Ammon's horn (tissue), 1 donor: ENCODE measurements around the gene GAS2L1.

ENCODE experiments used
- DNase-seq: peaks from one replicate; pipeline ENCODE4 v3.0.0-alpha.2; 2016; ENCODE audit warnings: low spot score

GAS2L1 gene

DNA sequence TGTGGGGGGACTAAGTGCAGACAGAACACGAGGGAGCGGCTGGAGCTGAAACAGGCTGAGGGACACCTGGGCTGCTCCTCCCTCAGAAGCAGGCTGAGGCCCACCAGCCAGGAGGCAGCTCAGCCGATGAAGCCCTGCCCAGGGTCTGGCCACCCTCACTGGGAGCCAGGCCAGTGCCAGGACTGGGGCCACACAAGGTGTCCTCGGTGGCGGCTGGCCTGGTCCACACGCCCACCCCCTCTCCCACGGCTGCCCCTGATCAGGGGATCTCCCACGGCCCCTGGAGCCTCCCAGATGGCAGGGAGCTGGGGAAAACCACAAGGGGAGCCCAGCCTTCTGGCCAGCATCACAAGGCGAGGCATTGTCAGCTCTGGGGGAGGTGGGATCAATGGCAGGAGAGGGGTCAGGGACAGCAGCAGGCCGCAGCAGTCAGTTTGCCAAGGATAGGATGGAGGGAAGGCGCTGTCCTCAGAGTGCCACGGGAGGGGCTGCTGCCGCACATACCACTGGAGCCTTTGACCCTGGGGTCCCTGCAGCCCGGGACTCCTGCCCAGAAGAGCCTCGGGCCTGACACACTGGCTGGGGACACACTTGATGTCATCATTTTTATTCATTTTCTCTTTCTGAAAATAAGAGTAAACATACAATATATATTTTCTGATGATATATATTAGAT lies 20.8 kb downstream of the GAS2L1 start:
- no peak for DNase-seq

DNA sequence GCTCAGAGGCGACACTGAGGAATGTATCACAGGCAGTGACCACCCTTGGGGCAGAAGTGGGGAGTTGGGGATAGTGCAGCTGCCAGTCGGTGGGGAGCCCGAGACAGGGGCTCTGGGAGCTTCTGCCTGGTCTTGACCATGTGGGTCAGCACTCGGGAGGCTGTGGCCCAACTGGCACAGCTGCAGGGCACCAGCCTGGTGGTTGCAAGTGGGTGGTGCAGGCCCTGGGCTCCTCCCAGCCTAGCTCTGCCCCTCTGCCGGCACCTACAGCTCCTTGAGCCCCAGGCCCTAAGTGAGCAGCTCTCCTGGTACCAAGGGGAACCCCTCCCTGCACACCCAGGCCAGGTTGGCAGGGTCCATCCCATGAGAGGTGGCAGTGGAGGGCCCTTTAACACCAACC lies 21.6 kb downstream of the GAS2L1 start:
- no peak for DNase-seq

DNA sequence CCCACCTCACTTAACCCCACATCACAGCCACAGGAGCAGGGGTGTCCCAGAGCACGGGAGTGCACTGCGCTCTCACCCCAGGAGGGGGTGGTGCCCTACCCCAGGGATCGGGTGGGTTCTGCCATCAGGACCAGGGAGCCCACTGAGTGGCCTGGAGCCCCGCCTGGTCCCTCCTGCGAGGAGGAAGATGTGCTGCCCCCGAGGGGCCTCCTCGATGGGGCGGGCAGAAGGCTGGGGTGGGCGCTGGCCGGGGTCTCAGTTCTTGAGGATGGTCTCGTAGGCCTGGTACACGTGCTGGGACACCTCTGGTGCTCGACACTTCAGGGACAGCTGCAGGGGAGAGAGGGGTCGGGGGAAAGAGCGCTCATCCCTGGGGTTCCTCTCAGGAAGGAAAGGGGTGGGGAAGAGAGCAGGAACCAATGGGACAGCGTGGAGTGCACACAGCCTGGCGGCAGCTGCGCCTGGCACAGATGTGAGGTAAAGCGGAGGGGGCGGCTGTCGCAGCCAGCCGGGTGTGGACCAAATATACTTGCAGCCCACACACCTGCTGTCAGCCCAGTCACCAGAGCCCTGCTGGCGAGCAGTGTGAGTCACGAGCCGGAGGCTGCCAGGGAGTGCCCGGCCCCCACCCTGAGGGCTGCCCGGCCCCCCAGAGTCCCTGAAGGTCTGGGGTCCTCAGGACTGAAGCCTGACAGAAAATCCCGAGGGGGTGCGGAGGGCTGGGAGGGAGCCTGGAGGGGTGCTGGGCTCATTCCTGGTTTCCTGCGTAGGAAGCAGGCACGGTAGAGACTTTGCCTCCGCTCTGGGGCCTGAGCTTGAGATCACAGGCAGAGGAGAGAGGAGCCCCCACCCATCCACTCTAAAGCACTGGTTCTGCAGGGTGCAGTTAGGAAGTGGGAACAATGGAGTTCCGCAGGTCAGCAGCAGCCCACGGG lies 22.4 kb downstream of the GAS2L1 start:
- no peak for DNase-seq

DNA sequence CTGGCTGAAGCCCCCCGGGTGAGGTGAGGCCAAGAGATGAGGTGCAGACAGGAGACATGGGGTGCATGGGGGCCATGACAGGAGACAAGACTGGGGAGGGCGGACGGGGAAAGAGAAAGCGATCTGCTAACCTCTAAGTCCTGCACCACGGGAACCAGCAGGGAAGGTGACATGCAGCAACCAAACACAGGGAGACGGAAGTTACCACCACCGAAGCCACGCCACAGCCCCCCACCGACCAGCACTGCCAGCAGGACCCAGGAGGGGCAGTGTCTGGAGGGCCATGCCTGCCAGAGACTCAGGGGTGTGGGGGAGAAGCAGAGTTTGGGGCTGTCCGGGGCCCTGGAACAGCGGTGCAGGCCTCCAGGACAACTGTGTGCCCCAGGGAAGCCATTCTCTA lies 23.1 kb downstream of the GAS2L1 start:
- DNase-seq, result no peak

DNA sequence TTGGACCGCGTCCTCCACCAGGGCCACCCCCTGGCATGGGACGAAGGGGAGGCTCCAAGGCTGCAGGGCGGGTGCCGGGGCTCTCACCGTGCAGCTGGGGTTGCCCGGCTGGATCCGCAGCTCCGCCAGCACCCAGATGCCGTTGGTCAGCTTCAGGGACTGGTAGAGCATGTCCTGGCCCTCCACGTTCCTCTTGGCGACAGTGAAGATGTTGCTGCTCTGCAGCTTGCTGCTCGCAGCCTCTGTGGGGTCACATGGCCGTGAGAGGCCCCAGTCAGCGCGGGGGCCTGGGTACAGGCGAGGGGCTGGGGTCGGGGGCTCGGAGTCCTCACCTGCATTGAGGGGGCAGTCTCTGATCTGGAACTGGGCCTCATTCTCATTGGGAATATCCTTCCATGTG lies 23.8 kb downstream of the GAS2L1 start:
- DNase-seq, result no peak

DNA sequence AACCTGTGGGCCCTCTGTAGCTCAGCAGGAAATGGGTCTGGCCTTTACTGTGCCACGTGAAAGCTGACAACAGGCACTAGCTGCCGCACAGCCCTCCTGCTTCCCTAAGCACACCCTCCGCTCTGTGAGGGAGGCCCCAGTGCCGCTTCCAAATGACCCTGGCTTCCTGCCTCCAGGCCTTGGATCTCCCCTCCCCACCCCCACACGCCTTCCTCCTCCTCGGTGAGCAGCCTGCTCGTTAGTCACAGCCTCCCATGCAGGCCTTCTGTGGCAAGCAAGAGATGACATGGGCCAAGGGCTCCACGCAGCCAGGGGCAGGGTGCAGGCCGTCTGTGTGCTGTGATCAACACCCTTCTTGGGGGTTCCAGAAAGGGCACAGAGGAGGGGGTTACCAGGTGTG lies 24.3 kb downstream of the GAS2L1 start:
- no peak for DNase-seq

DNA sequence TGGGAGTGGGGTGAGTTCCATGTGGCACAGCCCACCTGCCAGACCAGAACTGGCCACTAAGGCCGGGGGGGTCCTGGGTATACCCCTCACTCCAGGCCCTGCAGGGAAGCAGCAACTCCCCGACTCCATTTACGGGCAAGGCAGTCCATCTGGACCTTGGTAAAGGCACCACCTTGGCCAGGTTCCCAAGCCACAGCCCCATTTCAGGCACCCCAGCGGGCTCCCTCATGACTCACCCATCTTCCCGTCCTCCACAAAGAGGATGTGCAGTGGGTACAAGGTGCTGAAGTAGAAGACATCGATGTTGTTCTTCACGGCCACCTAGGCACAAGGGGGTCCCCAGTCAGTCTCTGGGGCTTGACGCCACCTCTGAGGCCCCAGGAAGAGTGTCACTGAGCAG lies 24.8 kb downstream of the GAS2L1 start:
- no peak for DNase-seq

DNA sequence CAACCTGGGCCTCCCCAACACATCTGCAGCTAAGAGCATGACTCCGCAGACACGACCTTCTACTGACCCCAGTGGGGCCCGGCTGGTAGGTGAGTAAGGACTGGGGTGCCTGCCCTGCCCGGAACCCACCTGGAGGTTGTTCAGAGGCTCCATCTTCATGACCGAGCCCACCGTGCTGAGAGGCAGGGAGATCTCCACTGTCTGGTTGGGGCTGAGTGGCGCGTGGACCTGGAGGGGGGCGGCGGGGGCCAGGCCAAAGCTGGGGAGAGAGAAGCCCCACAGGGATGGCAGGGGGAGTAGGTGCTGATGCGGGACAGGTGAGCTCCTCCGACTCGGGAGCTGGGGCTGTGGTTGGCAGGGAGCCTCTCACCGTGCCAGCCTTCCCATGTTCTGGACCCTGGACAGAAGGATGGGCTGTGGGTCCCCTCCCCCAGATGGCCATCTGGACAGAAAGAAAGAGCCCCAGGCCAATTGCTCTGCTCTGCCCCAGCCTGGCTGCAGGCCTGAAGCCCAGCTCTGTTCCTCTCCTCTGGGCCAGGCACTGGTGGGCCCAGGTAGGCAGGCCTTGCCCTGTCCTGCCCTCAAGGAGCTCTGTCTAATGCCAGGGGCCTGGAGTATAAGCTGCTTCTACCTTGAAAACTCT lies 25.3 kb downstream of the GAS2L1 start:
- DNase-seq, result no peak

DNA sequence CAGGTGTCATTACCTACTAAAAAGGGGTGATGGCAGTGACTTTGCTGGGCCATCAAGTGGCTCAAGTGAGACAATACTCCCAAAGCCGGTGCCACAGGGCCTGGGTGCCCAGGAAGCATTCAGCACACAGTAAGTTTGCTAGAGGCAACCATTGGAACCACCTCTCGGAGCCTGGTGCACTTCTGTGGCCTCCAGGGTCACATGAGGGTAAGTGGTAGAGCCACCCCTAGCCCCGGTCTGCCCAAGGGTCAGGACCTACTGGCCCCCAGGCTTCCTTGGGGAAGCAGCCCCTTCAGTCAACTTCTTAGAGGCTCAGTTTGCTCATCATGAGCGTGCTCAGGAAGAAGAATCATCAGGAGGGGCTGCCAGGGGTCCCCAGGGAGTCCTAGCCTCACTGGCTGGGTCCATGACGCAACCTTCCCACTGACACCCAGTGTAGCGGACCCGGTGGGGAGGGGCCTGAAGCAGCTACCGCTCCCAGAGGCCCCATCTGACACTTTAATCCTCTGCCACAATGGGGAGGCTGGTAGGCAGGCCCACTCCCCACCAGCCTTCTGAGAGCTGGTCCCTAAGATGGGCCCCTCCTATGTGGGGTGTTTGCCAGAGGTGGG lies 26.5 kb downstream of the GAS2L1 start:
- DNase-seq, result no peak

DNA sequence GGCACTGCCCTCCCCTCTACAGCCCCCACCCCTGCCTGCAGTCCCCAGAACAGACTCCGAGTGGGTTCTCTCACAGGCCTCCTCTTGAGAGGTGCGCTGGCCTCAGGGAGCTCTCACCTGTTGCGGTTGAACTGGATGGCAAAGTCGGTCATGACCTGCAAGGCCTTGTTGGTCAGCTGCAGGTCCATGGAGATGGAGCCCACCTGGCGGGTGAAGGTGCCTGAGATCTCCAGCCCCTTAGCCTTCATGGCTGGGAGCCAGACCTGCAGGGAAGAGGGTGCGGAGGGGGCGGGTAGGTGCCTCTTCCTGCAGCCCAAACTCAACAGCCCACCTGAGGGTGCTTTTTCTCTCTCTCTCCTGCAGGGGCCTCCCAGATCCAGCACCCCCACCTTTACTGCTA lies 27.7 kb downstream of the GAS2L1 start:
- DNase-seq, result no peak

DNA sequence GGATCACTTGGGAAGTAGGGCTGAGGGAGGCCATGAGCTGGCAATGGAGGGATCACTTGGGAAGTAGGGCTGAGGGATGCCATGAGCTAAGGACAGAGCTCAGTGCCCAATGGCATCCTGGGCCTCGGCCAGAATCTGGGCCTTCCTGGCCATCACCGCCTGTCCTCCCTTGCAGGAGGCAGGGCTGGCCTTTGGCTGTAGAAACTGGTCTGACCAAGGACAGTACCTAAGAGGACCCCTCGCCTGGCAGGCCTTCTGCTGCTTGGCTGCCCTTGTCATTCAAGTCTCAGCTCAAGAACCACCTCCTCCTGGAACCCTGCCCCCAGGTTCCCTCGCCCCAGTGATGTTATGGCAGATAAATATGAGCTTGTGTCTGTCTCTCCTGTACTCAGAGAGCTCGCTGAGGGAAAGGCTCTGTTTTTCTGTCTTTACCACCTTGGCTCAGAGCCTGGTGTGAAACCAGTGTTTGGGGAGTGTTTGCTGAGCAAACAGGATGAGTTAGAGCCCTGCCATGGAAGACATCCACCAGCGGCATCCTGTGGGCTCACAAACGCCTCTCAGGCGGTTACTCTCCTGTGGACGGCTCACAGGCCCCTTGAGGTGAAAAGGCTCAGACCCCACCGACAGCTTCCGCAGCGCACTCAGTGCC lies 28.4 kb downstream of the GAS2L1 start:
- DNase-seq, result no peak

DNA sequence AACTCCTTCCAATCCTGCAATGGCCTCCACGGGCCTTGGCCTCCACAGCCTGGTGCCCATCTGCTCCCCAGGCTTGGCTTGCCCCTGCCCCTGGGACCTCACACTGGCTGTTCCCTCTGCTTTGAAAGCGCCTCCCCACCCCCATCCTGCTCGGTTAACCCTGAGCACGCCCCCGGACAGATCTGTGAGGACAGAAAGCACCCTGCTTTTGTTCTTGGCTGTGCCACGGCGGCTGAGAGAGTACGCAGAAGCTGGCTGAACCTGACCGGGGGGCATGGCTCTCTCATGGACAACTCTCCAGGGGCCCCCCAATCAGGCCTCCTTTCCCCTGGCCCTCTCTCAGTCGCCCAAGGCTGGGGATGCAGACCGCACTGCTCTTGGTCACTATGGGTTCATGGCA lies 29.2 kb downstream of the GAS2L1 start:
- no peak for DNase-seq

DNA sequence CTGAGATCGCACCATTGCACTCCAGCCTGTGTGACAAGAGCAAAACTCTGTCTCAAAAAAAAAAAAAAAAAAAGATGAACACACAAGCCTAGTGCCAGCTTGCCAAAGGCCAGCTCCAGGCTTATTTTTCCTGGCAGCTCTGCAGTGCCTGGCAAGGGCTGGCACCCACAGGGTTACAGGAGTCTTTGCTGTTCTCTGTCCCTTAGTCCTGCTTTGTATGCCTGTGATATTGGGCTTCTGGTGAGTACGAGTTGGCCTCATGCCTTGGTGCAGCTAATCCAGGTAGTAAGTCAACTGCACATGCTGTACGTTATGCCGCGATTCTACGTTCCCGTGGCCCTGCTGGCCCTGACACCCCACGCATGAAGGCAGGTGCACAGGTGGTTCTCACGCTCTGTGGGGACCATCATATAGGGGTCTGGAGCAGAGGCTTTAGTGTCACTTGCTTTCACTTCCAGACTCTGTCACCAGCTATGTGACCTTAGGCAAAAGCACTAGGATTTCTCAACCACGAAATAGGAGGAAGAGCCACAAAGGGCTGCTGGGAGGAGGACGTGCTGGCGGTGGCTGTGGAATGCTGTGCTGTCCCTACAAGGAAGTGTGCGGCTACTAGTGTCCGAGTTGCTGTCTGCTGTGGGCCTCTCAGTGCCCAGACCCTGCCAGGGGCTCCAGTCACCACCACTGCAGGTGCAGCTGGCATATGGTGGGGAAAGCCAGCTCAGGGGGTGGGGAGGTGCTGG lies 30.5 kb downstream of the GAS2L1 start:
- DNase-seq, result no peak

DNA sequence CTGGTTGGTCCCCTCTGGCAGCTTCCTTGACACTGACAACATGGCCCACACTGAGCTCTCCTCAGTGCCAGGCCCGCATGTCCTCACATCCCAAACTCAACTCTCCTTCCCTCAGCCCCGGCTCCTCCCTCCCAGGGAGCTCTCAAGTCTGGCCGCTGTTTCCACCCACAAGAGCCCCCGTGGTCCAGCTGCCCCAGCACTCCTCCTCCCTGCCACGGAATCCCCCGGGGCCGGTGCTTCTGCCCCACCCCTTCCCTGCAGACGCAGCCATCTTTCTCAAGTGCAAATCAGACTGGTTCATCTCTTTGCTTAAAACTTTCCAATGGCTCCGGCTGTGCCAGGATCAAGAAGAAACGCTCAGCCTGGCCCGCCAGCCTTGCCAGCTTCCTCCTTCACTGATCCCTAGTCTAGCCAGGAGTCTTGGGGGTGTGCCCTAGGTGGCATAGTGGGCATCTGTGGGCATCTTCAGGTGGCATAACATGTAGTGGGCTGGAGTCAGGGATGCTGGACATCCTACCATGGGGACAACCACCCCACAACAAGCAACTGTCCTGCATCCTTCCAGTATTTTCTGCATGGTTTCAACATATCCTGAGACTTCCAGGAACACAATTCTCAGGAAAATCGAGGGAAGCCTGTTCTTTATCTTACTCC lies 31.3 kb downstream of the GAS2L1 start:
- no peak for DNase-seq

DNA sequence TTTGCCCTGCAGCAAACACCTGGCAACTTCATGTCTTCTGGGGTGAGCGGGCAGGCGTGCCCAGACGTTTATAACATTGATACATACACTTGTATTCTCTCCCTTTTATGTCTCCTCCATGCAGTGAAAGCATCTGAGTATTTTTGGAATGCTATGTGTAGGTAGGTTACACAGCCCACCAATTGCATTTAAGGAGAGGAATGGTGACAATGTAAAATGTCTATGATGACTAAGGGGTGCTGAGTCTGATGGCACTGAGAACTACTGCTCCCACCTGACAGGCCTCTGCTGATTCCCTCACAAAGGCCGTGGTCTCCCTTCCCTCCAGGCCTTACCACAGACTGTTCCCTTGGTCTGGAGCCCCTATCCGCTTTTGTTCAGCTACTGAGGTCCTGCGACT lies 31.9 kb downstream of the GAS2L1 start:
- no peak for DNase-seq

DNA sequence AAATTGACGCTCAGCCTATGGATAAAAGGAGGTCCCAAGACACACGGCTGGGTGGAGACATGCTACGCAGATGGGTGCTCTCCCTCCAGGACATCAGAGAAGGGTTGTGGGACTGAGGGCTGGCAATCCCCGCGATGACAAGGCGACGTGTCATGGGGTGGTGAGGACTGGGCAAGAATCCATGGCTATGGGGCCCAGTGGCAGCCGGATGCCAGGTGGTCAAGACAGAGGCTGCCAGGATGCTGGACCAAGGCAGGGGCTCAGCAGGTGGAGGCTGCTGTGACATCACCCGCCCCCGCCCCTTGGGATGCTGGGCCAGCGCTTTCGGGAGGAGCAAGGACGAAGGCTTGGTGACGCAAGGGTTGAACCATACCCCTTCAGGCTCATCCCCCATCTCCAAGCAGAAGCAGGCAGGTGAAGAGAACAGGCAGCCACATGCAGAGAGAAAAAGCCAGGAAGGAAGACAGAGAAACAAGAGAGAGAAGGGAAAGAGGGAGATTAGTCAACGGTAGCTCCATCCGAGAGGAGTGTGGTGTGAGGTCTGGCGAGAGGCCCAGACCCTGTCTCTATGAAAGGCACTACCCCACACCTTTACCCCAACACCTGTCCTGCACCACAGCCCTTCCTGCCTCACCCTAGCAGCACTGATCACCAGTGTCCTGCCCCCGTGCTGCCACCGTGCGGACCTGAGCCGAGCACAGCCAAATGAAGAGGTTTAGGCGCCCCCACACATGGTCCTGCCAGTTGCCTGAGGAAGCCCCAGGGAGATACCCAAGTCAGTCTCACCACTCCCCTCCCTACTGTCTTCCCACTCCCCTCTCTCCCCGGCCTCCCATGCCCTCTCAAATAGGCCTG lies 33.2 kb downstream of the GAS2L1 start:
- DNase-seq, result no peak

DNA sequence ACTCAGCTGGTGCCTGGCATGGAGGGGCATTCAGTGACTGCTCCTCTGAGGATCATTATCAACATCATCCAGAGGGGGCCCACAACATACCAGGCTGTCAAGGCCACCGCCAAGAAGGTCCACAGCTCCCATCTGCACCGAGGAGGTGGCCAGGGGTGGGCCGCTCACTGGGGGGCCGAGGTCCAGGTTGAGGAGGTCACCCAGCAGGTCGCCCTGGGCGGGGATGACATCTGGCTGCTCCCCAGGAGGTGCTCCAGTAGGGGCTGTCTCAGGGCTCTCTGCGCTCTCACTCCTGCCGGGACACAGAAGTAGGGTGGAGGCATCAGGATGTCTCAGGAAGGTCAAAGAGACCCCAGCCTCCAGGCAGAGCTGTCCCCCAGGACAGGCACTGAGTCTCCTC lies 34.1 kb downstream of the GAS2L1 start:
- no peak for DNase-seq

DNA sequence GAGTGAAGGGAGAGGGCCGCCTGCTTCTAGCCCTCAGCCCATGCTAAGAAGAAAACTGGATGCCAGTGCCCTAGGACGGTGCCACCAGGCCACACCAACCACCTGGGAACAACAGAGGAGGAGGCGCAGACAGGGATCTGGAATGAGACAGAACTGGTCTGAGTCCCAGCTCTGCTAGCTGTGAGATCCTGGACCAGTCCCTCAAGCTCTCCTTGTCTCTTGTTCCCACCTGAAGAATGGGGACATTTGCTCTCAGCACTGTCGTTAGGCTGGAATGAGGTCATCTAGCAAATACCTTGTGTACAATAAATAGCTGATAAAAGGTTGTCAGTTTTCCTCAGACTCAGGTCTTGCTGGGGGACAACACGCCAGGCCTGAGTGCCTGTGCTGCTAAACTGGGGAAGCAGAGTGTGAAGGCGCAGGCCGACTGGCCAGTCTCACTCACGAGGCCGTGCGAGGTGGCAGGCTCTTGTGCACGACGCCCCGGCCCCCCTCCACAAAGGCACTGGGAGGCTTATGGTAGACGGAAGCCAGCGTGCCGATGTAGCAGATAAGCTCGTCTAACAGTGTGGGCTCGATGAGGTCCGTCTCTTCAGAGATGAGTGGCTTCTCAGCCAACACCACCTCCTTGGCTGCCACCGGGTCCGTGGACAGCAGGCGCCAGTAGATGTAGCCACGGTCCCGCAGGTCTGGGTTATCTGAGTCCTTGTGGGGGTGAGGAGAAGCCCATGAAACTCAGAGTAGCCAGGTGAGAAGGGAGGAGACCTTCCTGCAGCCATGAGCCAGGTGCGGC lies 34.8 kb downstream of the GAS2L1 start:
- DNase-seq, result no peak

DNA sequence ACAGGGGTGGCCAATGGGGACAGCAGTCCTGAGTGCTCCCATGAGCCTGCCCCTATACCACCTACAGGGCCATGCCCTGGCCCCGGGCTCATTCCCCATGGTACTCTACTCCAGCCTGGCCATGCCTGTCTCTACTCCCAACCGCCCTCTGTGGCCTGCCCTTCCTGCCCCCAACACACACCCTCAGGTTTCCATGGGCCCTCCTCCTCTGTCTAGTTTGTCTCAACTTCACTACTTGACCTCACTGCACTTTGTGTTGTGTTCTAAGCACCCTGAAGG lies 35.3 kb downstream of the GAS2L1 start:
- no peak for DNase-seq
